Measurements from ENCODE around the gene MAT2B.

DNA sequence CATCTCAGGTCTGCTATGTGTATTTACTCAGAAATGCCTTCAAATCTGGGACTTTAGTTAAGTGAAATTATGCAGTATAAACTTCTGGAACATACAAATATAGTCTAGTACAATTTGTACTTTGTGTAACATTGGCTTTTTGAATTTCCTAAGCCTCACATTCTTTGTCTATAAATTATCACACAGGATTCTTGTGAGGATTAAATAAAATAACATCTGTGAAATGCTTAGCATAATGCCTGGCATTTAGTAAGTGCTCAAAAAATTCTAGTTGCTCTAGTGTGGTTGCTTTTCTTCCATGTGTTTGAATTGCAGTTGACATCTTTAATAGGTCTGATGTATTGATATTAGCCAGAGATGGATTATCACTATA lies 42.4 kb upstream of the MAT2B start:
- TF ChIP-seq YY1 (IDR thresholded peaks at IDR 0.05; ENCODE audit: insufficient read depth, insufficient read length) (no peak), ZNF274 (IDR thresholded peaks at IDR 0.05; ENCODE audit: low read depth, low read length) (no peak), SUZ12 (IDR thresholded peaks at IDR 0.05; ENCODE audit: extremely low read depth, insufficient read depth, insufficient read length) (no peak)
